HG02798 (cell line): ENCODE data around the gene YPEL3.
"Not testable (repeated sequence)": the region's sequence is repeated elsewhere in the genome, so short reads cannot be mapped to it uniquely, and the experiment has no call there.

ENCODE experiments used
- ATAC-seq: cut with Tn5 transposase; IDR thresholded peaks from one replicate; pipeline ENCODE4 v1.9.1; 2021; ENCODE audit warnings: mild to moderate bottlenecking; ENCODE audit not compliant: unreplicated experiment, poor library complexity

Gene YPEL3

GRCh38 chr16:30119428-30119827 lies 23.4 kb upstream of the YPEL3 start:
- ATAC-seq = no peak

GRCh38 chr16:30117768-30118167 lies 21.8 kb upstream of the YPEL3 start:
- no peak for ATAC-seq

- no peak for ATAC-seq
Measured at GRCh38 chr16:30116291-30117207, 20.5 kb upstream of the YPEL3 start.

- ATAC-seq = no peak
Measured at GRCh38 chr16:30115238-30115637, 19.2 kb upstream of the YPEL3 start.

- not testable (repeated sequence) for ATAC-seq
Measured at GRCh38 chr16:30114833-30115232, 18.8 kb upstream of the YPEL3 start.

GRCh38 chr16:30114411-30114810 lies 18.4 kb upstream of the YPEL3 start:
- no peak for ATAC-seq

GRCh38 chr16:30113711-30114333 lies 17.8 kb upstream of the YPEL3 start:
- ATAC-seq = no peak

- no peak for ATAC-seq
Measured at GRCh38 chr16:30113031-30113710, 17.2 kb upstream of the YPEL3 start, which contains the start of gene GDPD3. TSS of gene GDPD3 (minus strand) at chr16:30113537. CDS start at chr16:30113478, 59 bp downstream.

GRCh38 chr16:30112197-30113030 lies 16.4 kb upstream of the YPEL3 start:
- ATAC-seq = no peak

- ATAC-seq = no peak
Measured at GRCh38 chr16:30110661-30111060, 14.6 kb upstream of the YPEL3 start.

GRCh38 chr16:30108059-30108850 lies 12.2 kb upstream of the YPEL3 start:
- ATAC-seq = no peak

- no peak for ATAC-seq
Measured at GRCh38 chr16:30104492-30104891, 8.5 kb upstream of the YPEL3 start.

GRCh38 chr16:30104090-30104489 lies 8.1 kb upstream of the YPEL3 start:
- ATAC-seq = no peak

- ATAC-seq = no peak
Measured at GRCh38 chr16:30096862-30097563, 1.0 kb upstream of the YPEL3 start.

- ATAC-seq = no peak
Measured at GRCh38 chr16:30095166-30096078, 591 bp downstream of the YPEL3 start.

GRCh38 chr16:30094541-30095165 lies 1.4 kb downstream of the YPEL3 start:
- ATAC-seq = no peak

- peak; percentile 45 for ATAC-seq
Measured at GRCh38 chr16:30092373-30093010, 3.5 kb downstream of the YPEL3 start.
